CD4-positive, alpha-beta T cell (primary cell): Measurements from ENCODE around the gene CRK. TPM values are rescaled to one million over a fixed set of nuclear protein-coding genes. Genes with fewer than 3 reads are reported as not detected.

Source experiments
- ATAC-seq: fragments of 200-7000 bp; cut with Tn5 transposase; one replicate; pipeline ENCODE4 v1.10.0; 2022; ENCODE audit warnings: mild to moderate bottlenecking; ENCODE audit not compliant: poor library complexity
- CTCF ChIA-PET: fragments of 350-600 bp; sonication (Branson Sonifier 250); formaldehyde crosslinking; loops from one replicate; lab custom pipeline; 2021; ENCODE audit warnings: antibody characterized with exemption, inconsistent platforms; lab: Charles Lee
- POLR2A ChIA-PET: fragments of 350-600 bp; sonication (Branson Sonifier 250); formaldehyde crosslinking; loops from one replicate; lab custom pipeline; 2021; ENCODE audit warnings: antibody characterized with exemption, inconsistent platforms; lab: Charles Lee
- DNase-seq, 14 experiments: peaks; one replicate each; pipeline ENCODE4 v3.0.0-alpha.2; 2013 to 2020; ENCODE audit warnings: mixed read lengths in 2 of 14
- H3K27ac ChIP-seq, 2 donors: one replicate each; pipeline versions ENCODE4 v1.5.1 to v1.7.0; 2013; ENCODE audit warnings: low read length in 2 of 2, low read depth in 1 of 2, mild to moderate bottlenecking in 1 of 2
- H3K27me3 ChIP-seq, 2 experiments: 1 replicate in 1 of 2; 2 replicates in 1 of 2; pipeline versions ENCODE4 v1.6.1 to v1.7.0; 2013; ENCODE audit warnings: low read length in 2 of 2, control low read depth in 1 of 2, mild to moderate bottlenecking in 1 of 2, moderate library complexity in 1 of 2; ENCODE audit not compliant: insufficient read depth in 2 of 2, control insufficient read depth in 1 of 2
- H3K36me3 ChIP-seq: one replicate; pipeline ENCODE4 v1.6.1; 2013; ENCODE audit warnings: low read length, control low read depth; ENCODE audit not compliant: insufficient read depth
- H3K4me1 ChIP-seq: one replicate; pipeline ENCODE4 v1.6.1; 2013; ENCODE audit warnings: low read length, control low read depth; ENCODE audit not compliant: insufficient read depth
- H3K4me3 ChIP-seq: one replicate; pipeline ENCODE4 v1.5.1; 2013; ENCODE audit warnings: mild to moderate bottlenecking, low read length, moderate library complexity
- H3K9me3 ChIP-seq, 2 experiments: 1 replicate in 1 of 2; 2 replicates in 1 of 2; pipeline versions ENCODE4 v1.6.1 to v1.7.0; 2013; ENCODE audit warnings: low read length in 2 of 2, mild to moderate bottlenecking in 2 of 2, control low read depth in 1 of 2, moderate library complexity in 1 of 2; ENCODE audit not compliant: control insufficient read depth in 1 of 2, insufficient read depth in 1 of 2
- H3K27ac Mint-ChIP-seq: one replicate; pipeline ENCODE4 v1.8.0; 2020; ENCODE audit warnings: mixed read lengths
- H3K27me3 Mint-ChIP-seq: one replicate; pipeline ENCODE4 v1.8.0; 2021; ENCODE audit warnings: mixed read lengths
- H3K36me3 Mint-ChIP-seq: one replicate; pipeline ENCODE4 v1.8.0; 2021; ENCODE audit warnings: low read depth, mixed read lengths
- H3K4me1 Mint-ChIP-seq: one replicate; pipeline ENCODE4 v1.8.0; 2021; ENCODE audit warnings: low read depth, mixed read lengths
- H3K4me3 Mint-ChIP-seq: one replicate; pipeline ENCODE4 v1.8.0; 2020; ENCODE audit warnings: mild to moderate bottlenecking, mixed read lengths
- H3K9me3 Mint-ChIP-seq: one replicate; pipeline ENCODE4 v1.8.0; 2020; ENCODE audit warnings: mixed read lengths
- CTCF ChIP-seq: fragments of 200-600 bp; IDR thresholded peaks from one replicate; pipeline ENCODE4 v1.8.0; 2022; ENCODE audit warnings: antibody characterized with exemption, mild to moderate bottlenecking
- intact Hi-C, 2 experiments: fragments of 100-400 bp; cut with DNase I in 1 of 2; cut with micrococcal nuclease in 1 of 2; formaldehyde crosslinking; loops; one replicate each; pipeline versions ENCODE4 v1.15.1 to v1.9.0; 2023 to 2025; cut with DNase I, micrococcal nuclease
- total RNA-seq, 174 experiments: library from RNA in 2 of 174; stranded (reverse) in 2 of 174; gene quantifications; one replicate each; pipeline ENCODE4 v1.2.3 and lab custom pipeline; 2021 to 2026

Gene CRK
- total RNA-seq, 2 experiments from 2014 or later, result 13.6 to 14.5 TPM

- no peaks in the 10 kb centered on the region for H3K27me3 Mint-ChIP-seq
- ChIA-PET POLR2A (interaction anchor here (0.6 to 2.3 kb wide), 11 partner anchors 22 to 992 kb away, joined by 3 to 19 read pairs (median 5); partner anchors contain the start of genes INPP5K, MYO1C and YWHAE), CTCF (interaction anchor here (0.9 to 2.1 kb wide), 4 partner anchors 54 to 168 kb away, joined by 3 to 10 read pairs (median 6); partner anchors contain the start of gene INPP5K)
- Histone ChIP-seq H3K27me3 (no peaks in the 10 kb centered on the region), H3K36me3 (no peaks in the 10 kb centered on the region), H3K27ac (no peak overlapping the region), H3K9me3 (no peaks in the 10 kb centered on the region), H3K4me3 (peak overlapping the region; percentile 7), H3K4me1 (peaks cover 42% of the 10 kb centered on the region)
- no peaks in the 10 kb centered on the region for H3K36me3 Mint-ChIP-seq
- TF ChIP-seq CTCF, result no peak
- H3K27ac Mint-ChIP-seq, result peak overlapping the region; percentile 71
- H3K4me1 Mint-ChIP-seq, result peaks cover 32% of the 10 kb centered on the region
- DNase-seq, result no peak
- H3K4me3 Mint-ChIP-seq, result peak overlapping the region; percentile 43
- intact Hi-C loops, result no loop called here
- ATAC-seq, result no peak
- H3K9me3 Mint-ChIP-seq, result no peaks in the 10 kb centered on the region
Observed at GRCh38 chr17:1462164-1463112, 6.4 kb upstream of the CRK start.

DNA sequence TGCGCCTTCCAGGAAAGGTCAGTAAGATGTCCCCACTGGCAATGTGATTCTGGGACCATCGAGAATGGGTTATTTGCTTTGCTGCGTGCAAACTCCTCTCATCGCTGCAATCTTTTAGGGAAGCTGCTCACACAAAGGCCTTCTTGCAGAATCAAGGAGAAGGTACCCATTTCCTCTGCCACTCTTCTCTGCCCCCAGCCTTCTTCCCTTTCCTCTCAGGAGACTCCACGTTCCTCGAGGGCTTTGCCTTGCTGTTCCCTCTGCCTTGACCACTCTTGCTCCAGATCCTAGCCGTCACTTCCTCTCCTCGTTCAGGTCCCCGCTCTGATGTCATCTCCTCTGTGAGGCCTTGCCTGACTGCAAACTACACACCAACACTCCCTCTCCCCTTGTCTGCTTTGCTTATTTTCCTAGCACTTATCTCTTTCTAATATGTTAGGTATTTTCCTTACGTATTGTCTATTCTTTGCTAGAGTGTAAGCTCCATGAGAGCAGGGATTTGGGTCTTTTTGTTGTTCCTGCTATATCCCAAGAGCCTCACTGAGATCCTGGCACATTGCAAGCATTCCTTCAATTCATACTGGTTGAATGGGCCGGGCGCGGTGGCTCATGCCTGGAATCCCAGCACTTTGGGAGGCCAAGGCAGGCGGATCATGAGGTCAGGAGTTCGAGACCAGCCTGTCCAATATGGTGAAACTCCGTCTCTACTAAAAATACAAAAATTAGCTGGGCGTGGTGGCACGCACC is 5.3 kb upstream of the CRK start:
- peak overlapping the region; percentile 64 for H3K4me3 Mint-ChIP-seq
- H3K36me3 ChIP-seq, result no peaks in the 10 kb centered on the region
- DNase-seq (peak in 2 of 14 experiments; percentile 48 to 49), ATAC-seq (no peak)
- no peaks in the 10 kb centered on the region for H3K27me3 Mint-ChIP-seq
- peak overlapping the region; percentile 29 for H3K27ac Mint-ChIP-seq
- H3K4me1 ChIP-seq, result peaks cover 51% of the 10 kb centered on the region
- ChIA-PET CTCF (no interaction called here), POLR2A (interaction anchor here (0.6 to 2.3 kb wide), 4 partner anchors 23 to 171 kb away, joined by 3 to 8 read pairs (median 4); partner anchors contain the start of gene INPP5K)
- no peaks in the 10 kb centered on the region for H3K9me3 Mint-ChIP-seq
- H3K9me3 ChIP-seq, result no peaks in the 10 kb centered on the region
- no peak overlapping the region for H3K4me3 ChIP-seq
- no peak for TF ChIP-seq CTCF
- no peaks in the 10 kb centered on the region for H3K27me3 ChIP-seq
- H3K27ac ChIP-seq, result no peak overlapping the region
- H3K4me1 Mint-ChIP-seq, result peaks cover 39% of the 10 kb centered on the region
- H3K36me3 Mint-ChIP-seq, result no peaks in the 10 kb centered on the region
- intact Hi-C loops, result no loop called here

DNA sequence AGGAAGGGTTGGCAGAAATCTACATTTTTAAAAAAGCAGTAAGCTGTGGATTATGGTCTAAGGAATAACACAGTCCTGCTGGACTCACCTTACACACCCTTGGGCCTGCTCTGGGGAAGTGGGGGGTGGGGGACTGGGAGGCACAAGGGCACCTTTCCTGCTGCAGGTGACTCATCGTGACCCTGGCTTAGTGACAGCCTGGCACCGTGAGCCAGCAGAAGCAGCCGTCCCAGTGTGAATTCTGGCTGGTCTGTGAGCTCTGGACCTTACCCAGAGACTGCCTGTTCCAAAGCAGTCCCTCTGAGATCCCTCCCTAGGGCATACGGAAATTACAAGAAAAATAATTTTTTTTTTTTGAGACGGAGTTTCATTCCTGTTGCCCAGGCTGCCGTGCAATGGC is 4.2 kb upstream of the CRK start:
- Mint-ChIP-seq H3K4me1 (peaks cover 42% of the 10 kb centered on the region), H3K4me3 (no peak overlapping the region), H3K27ac (no peak overlapping the region), H3K27me3 (no peaks in the 10 kb centered on the region), H3K9me3 (no peaks in the 10 kb centered on the region), H3K36me3 (peaks cover 2% of the 10 kb centered on the region)
- no peaks in the 10 kb centered on the region for H3K36me3 ChIP-seq
- ATAC-seq (no peak), DNase-seq (peak in 1 of 14 experiments; percentile 36)
- ChIA-PET POLR2A (no interaction called here), CTCF (interaction anchor here (1.4 kb wide), 1 partner anchor 95 kb away, joined by 4 read pairs; no protein-coding TSS in a partner anchor)
- intact Hi-C loops, result no loop called here
- TF ChIP-seq CTCF, result no peak
- H3K27me3 ChIP-seq, result no peaks in the 10 kb centered on the region
- H3K4me3 ChIP-seq, result no peak overlapping the region
- H3K27ac ChIP-seq, result no peak overlapping the region
- H3K9me3 ChIP-seq, result no peaks in the 10 kb centered on the region
- H3K4me1 ChIP-seq, result peaks cover 54% of the 10 kb centered on the region
